ENCODE measurements around the gene DDX31.

DNA sequence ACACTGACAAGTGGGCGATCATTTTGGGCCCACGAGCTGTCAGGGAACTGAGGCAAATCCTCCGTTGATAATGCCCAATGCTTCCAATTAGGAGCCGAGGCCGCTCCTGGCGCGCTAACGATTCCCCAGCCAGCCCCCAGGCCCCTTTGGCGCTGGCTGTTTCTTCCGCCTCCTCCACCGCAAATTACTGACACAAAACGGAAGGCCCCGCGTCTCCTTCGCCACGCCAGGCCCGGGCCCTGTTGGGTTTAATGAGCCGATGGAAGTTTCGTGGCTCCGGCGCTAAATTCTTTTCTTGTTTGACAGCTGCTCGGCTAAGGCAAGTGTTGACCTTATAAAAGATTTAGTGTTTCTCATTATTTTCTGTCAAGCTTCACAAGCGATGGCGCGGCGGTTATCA, 113.1 kb downstream of the DDX31 start:
- TF ChIP-seq, protein P1, sequence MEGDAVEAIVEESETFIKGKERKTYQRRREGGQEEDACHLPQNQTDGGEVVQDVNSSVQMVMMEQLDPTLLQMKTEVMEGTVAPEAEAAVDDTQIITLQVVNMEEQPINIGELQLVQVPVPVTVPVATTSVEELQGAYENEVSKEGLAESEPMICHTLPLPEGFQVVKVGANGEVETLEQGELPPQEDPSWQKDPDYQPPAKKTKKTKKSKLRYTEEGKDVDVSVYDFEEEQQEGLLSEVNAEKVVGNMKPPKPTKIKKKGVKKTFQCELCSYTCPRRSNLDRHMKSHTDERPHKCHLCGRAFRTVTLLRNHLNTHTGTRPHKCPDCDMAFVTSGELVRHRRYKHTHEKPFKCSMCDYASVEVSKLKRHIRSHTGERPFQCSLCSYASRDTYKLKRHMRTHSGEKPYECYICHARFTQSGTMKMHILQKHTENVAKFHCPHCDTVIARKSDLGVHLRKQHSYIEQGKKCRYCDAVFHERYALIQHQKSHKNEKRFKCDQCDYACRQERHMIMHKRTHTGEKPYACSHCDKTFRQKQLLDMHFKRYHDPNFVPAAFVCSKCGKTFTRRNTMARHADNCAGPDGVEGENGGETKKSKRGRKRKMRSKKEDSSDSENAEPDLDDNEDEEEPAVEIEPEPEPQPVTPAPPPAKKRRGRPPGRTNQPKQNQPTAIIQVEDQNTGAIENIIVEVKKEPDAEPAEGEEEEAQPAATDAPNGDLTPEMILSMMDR (IDR thresholded peaks at IDR 0.05; ENCODE audit: poor library complexity) = no peak
- no peak for TF ChIP-seq EZH2 (IDR thresholded peaks at IDR 0.05; ENCODE audit: borderline replicate concordance)

Measured in hepatocyte (in vitro differentiated cells).